Measurements from ENCODE around the gene CATSPER1.
"Not testable (repeated sequence)": the region's sequence is repeated elsewhere in the genome, so short reads cannot be mapped to it uniquely, and the experiment has no call there.

The CATSPER1 gene

GRCh38 chr11:66051766-66052663 lies 25.7 kb upstream of the CATSPER1 start, which contains the start of gene SF3B2:
Gene SF3B2, plus strand, starts transcription at chr11:66052364. Its CDS starts 21 bp downstream, at chr11:66052385.
- DNase-seq (ENCODE audit: low read depth in 2 of 2) = peak; percentile 93 to 97

DNA sequence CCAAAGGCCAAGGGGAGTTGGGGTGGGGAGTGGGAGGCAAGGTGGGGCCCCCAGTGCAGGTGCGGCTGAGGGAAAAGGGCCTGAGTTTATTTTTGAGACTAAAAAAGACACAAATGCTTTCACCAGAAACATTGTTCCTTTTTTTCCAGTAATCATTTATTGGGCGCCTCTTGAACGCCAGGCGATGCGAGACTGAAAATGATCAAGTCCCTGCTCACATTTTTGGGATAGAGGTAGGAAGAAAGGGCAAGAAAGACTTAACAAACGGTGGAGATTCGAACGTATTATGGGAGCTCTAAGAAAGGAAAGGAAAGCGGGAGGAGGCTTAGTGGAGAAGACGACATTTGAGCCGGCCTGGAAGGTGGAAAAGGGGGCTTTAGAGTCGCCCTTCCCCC lies 25.1 kb upstream of the CATSPER1 start:
- no peak for DNase-seq (ENCODE audit: low read depth in 2 of 2)

- no peak for DNase-seq (ENCODE audit: low read depth in 2 of 2)
These were observed 24.4 kb upstream of the CATSPER1 start for GRCh38 chr11:66050581-66051231.

- no peak for DNase-seq (ENCODE audit: low read depth in 2 of 2)
These were observed 22.5 kb upstream of the CATSPER1 start, which contains the start of gene GAL3ST3 for GRCh38 chr11:66048547-66049323. Gene GAL3ST3, minus strand, starts transcription at chr11:66049161. Its CDS starts 3,746 bp downstream, at chr11:66045415.

- DNase-seq (ENCODE audit: low read depth in 2 of 2) = no peak
These were observed 21.5 kb upstream of the CATSPER1 start for GRCh38 chr11:66047541-66048365.

GRCh38 chr11:66046901-66047300 lies 20.6 kb upstream of the CATSPER1 start:
- no peak for DNase-seq (ENCODE audit: low read depth in 2 of 2)

DNA sequence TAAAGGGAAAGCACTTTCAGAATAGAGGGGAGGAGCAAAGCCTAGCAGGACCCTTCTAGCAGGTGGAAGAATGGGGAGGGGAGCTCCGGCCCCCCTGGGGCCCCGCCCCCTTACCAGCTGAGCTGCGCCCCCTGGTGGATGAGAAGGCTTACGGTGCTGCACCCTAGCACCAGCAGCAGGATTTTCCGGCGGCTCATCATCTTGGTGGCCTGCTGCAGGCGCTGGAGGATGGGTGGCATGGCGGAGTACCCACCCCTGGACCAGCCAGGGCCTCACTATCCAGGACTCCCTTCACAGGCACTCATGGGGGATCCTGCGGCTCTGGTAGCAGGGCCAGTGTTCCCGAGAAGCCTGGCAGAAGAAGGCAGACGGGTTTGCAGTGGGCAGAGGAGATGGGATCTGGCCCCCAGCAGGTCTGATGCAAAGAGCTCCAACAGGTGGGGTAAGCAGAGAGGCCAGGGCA lies 18.9 kb upstream of the CATSPER1 start:
- DNase-seq (ENCODE audit: low read depth in 2 of 2) = peak; percentile 78 to 85

GRCh38 chr11:66044757-66045156 lies 18.5 kb upstream of the CATSPER1 start:
- no peak for DNase-seq (ENCODE audit: low read depth in 2 of 2)

DNA sequence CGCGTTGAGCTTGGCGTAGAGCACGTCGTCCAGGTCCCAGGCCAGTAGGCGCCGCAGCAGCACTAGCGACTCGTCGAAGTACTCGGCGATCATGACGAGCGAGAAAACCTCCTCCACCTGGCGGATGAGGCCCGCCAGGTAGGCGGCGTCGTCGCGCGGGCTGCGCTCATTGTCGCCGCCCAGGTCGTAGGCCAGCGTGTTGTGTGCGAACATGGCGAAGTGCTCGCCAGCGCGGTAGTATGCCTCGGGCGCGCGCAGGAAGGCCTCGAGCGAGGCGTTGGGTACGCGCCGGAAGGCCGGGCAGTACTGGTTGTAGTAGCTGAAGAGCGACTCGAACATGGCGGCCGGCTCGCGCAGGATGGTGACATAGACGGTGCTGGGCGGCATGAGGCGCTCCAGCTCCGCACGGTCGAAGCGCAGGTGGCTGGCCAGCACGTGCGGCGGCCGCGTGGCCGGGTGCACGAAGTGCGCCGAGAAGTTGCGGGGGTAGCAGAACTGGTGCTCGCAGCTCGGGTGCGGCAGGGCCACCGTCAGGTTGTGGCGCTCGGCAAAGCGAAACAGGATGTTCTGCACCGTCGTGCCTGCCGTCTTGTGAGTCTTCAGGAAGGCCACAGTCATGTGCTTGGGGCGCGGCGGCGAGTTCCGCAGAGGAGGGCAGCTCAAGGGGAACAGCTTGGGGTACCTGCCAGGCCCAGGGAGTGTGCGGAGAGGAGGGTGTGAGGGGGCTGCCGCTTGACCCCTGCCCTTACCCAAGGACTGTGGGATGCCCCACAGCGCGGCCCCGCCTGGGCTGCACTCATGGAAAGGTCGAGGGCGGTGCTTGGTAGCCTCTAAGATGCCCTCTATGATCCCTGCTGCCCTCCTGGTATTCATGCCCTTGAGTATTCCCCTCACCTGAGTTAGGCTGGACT lies 17.0 kb upstream of the CATSPER1 start:
- no peak for DNase-seq (ENCODE audit: low read depth in 2 of 2)

DNA sequence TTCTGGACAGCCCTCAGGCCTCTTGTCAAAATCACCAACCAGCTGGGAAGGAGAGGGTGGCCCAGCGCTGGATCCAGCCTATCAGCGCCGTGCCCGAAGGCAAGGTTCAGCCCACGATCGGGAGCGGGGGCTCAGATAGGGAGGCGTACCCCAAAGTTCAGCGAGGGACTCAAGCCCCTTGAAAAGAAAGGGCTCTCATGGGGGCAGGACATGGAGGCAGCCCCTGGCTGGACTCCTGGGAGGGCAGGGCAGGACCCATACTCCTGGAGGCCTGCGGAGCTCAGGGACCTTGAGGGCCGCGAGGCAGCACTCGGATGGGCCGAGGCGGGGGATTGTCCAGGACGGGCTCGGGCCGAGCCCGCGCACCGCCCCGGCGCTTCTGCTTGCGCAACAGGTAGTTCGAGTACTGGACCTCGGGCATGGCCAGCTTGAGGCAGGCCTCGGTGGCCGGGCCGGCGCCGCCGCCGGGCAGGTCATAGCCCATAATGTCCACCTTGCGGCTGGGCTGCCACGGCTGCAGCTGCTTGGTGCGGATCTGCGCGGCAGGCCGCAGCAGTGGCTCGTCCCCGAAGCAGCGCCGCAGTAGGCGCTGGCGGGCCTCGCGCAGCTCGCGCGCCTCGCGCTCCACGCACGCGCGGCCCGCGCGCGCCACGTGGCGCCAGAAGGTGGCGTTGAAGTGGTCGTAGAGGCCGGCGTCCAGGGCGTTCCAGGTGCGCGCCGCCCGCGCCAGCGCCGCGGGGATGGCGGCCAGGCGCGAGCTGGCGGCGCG lies 16.1 kb upstream of the CATSPER1 start:
- DNase-seq (ENCODE audit: low read depth in 2 of 2) = no peak

- DNase-seq (ENCODE audit: low read depth in 2 of 2) = no peak
These were observed 13.5 kb upstream of the CATSPER1 start for GRCh38 chr11:66039765-66040164.

- no peak for DNase-seq (ENCODE audit: low read depth in 2 of 2)
These were observed 11.0 kb upstream of the CATSPER1 start for GRCh38 chr11:66037327-66037726.

DNA sequence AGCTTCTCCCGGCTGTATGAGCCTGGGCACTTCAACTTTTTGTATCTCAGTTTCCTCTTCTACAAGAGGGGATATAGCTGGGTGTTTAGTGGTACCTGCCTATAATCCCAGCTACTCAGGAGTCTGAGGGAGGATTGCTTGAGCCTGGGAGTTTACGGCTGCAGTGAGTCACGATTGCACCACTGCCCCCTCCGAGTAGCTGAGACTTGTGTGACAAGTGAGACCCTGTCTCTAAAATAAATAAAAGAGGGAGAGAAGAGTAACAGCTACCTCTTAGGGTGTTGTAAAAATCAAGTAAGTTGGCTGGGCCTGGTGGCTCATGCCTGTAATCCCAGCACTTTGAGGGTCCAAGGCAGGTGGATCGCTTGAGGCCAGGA lies 10.0 kb upstream of the CATSPER1 start:
- no peak for DNase-seq (ENCODE audit: low read depth in 2 of 2)

DNA sequence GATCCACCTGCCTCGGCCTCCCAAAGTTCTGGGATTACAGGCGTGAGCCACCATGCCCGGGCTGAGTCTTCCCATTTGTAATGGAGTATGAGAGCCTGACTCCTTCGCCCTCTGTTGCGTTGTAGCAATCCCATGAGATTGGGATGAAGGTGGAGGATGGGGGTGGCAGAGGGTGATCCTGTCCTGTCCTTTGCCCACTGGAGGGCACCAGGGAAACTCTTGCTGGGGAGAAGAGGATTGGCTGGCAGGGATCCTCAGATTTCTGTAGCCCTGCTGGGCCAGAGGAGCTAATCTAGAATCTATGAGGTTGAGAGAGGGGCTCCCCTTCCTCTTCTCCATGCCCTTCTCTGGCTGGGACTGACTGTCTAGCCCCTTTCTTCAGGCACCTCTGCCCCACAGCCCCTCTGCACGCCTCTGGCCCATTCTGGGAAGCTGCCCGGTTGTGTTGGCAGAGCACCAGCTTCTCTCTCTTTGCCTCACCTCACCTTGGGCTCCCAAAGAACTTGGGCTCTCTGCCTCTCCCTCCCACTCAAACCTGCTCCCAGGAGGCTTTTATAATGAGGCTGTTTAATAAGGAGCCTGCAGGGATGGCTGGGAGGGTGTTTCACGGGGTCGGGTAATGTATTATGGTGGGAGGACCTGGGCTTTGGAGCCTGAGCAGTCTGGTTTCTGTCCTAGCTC lies 9.5 kb upstream of the CATSPER1 start:
- no peak for DNase-seq (ENCODE audit: low read depth in 2 of 2)

GRCh38 chr11:66032957-66033735 lies 6.9 kb upstream of the CATSPER1 start:
- no peak for DNase-seq (ENCODE audit: low read depth in 2 of 2)

GRCh38 chr11:66023186-66023440 lies 3.2 kb downstream of the CATSPER1 start:
- DNase-seq (ENCODE audit: low read depth in 2 of 2) = not testable (repeated sequence)

- DNase-seq (ENCODE audit: low read depth in 2 of 2) = peak; percentile 63 to 87
These were observed 3.7 kb downstream of the CATSPER1 start for GRCh38 chr11:66022401-66023185.

All from stimulated activated CD4-positive, alpha-beta T cell treated with anti-CD3 and anti-CD28 coated beads, Interleukin-4, amount 100 ng/mL, for 48 hours (primary cell).